GM10847 (cell line): ENCODE results near the gene WNT3A.

Experiments
- POLR2A ChIP-seq: IDR thresholded peaks from 2 replicates; pipeline ENCODE4 v1.6.1; 2011; ENCODE audit not compliant: insufficient read length; ENCODE audit errors: extremely low read depth

The WNT3A gene

GRCh38 chr1:228011721-228012311 is 5.0 kb downstream of the WNT3A start:
- no peak for TF ChIP-seq POLR2A

DNA sequence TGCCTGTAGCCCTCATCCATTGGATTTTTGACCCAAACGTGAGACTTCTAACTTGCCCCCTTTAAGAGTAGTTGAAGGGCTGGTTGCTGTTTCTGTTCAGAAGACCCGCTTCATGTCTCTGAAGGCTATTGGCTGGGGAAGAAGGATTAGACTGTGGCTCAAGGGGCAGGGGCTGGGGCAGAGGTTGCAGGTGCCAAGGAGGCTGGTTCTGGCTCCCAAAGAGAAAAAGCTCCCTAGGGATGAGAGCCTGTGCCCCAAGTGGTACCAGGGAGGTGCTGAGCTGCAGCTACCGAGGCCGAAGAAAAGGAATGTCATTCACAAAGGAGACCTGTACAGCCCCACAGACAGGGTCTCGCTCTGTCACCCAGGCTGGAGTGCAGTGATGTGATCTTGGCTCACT is 5.8 kb downstream of the WNT3A start:
- TF ChIP-seq POLR2A: no peak

DNA sequence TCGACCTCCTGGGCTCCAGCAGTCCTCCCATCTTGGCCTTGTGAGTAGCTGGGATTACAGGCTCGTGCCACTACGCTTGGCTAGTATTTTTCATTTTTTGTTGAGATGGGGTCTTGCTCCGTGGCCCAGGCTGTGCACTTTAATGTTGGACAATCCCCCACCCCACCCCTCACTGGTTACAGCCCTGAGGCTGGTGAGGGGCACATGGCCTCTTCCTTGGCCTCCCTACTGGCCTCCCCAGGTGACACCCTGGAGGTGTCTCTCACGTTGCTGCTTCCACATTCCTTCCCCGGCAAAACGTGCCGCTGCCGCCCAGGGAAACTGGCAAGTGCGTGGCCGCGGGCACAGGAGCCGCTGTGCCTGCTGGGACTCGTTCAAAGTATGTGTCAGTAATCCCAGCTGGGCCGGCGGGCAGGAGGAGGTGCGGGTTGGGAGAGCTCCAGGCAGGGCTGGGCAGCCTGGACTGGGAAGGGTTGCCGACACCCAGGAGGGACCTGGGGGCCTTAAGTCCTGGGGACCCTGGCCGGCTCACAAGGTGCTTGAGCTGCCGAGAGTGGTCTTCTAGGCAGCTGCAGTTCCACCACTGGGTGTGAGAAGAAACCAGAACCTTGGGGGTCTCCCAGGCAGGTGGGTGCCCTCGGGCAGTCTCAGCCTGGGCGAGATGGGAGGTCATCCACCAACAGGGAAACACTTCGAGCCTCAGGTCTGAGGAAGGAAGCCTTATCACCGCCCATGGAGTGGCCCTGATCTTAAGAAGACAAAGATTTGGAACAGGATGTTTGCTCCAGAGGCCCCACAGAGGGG is 6.5 kb downstream of the WNT3A start:
- TF ChIP-seq POLR2A: no peak

GRCh38 chr1:228013935-228014930 is 7.4 kb downstream of the WNT3A start:
- no peak for TF ChIP-seq POLR2A

- no peak for TF ChIP-seq POLR2A
Measured at GRCh38 chr1:228015276-228016180, 8.7 kb downstream of the WNT3A start.

DNA sequence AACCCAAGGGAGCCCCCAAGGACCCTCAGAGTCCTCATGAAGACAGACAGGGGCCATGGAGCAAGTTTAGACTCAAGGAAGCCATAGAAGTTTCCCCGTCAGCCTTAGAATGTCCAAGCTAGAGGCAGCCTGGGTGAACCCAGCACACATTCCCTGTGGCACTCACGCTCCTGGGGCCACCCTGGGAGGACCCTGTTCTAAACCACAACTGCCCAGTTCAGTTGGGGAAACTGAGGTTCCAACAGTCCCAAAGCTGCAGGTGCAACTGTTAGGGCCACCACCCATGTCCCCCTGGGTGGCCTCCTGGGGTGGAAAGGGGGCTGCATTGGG is 9.3 kb downstream of the WNT3A start:
- no peak for TF ChIP-seq POLR2A

DNA sequence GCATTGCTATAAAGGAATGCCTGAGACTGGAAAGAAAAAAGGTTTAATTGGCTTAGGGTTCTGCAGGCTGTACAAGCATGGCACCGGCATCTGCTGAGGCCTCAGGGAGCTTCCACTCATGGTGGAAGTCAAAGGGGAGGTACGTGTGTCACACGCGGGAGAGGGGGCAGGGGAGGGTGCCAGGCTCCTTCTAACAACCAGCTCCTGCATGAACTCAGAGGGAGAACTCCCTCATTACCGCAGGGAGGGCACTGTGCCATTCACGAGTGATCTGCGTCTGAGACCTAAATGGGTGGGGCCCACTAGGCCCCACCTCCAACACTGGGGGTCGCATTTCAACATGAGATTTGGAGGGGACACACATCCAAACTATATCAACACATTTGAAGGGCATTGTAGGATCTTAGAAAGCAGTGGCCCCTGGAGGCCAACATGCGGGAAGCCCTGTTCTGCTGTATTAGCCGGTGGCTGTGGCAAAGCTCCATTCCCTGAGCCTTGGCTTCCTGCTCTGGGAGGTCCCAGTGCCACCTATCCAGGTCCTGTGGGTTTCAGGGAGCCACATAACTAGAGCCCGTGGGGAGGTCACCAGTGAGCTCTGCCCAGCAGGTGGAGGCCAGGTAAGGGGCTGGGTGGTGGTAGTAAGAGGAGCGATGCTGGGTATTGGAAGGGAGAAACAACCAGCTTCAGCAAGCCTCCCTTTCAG is 10.0 kb downstream of the WNT3A start:
- no peak for TF ChIP-seq POLR2A

GRCh38 chr1:228017356-228018124 is 10.7 kb downstream of the WNT3A start:
- TF ChIP-seq POLR2A: no peak

DNA sequence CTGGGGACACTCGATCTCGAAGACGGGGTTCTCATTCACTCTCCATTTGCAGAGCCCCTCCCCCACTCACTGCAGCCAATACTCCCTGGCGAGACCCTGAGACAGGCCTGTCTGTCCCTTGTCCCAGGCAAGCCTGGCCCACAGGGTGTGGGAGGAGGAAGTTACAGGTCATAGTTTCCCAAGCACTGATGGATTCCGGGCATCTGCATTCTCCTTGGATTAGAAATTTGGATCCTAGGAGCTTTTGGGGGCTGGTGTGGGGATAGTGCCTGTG is 11.3 kb downstream of the WNT3A start:
- TF ChIP-seq POLR2A: no peak

DNA sequence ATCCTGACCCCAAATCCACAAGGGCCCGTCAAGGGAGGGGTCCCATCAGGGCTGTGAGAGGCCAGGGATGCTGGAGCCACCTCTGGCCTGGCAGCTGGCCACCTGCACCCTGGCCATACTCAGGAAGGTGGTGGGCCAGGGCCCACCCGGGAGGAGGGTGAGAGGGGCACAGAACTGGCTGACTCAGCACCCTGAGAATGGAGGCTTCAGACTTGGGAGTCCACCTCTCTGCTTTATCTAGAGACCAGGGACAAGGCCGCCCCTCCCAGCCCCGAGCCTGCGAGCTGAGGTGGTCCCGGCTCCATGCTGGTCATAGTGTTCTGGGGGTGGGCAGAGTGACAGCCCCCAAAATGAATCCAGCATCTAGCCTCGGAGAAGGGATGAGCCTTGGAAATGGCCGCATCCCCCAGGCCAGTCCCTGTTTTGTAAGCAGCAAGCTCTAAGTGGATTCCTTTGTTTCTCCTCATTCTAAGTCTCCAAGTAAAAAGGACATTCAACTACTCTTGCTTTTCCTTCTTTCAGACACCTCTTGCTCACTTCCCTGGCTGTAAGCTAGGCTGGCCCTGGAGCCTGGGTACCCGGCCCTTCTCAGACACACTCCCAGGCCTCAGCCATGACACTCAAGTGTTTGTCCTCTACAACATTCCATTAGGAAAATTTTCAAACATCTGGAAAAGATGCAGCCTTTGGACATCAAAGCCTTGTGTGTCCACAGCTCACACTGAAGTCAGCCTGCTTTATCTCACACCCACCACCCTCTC is 12.3 kb downstream of the WNT3A start:
- TF ChIP-seq POLR2A: no peak

GRCh38 chr1:228020686-228021354 is 14.0 kb downstream of the WNT3A start:
- no peak for TF ChIP-seq POLR2A

DNA sequence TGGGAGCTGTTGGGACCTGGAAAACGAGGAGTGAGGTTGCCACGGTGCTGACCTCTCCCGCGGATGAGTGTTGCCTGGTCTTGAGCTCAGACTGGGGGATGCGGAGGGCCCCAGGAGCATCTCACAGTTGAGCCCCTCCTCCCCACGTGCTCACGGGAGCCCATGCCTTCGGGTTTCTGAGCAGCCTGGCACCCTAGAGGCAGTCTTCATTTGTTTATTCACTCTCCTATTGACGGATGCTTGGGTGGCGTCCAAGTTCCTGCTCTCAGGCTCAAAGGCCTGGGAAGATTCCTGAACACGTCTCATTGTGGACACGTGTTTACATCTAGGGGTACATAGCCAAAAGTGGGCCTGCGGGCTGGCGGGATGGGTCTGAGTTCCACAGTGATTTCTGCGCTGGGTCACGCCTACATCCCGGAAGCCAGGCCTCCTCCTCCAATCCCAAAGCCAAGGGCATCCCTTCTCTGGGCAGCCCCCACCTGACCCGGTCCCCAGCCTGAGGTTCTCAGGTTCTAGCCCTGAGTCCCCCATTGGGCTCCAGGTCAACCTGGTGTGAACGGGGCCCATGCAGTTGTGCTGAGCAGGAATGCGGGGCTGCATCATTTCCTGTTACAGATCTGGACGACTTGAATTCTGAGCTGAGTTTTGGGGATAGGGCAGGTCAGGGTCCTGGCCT is 14.7 kb downstream of the WNT3A start:
- TF ChIP-seq POLR2A: no peak
